Forelimb muscle (tissue), 1 donor: ENCODE measurements around the gene RASA4. TPM values are rescaled to one million over a fixed set of nuclear protein-coding genes. Genes with fewer than 3 reads are reported as not detected.
"Not testable (repeated sequence)": the region's sequence is repeated elsewhere in the genome, so short reads cannot be mapped to it uniquely, and the experiment has no call there.

Source experiments
- DNase-seq: peaks from one replicate; pipeline ENCODE4 v3.0.0-alpha.2; 2013; ENCODE audit warnings: low read depth
- polyA plus RNA-seq: library from polyadenylated mRNA; unstranded; fragments of 120-200 nt; gene quantifications from one replicate; pipeline ENCODE4 v1.2.1, GENCODE V29; 2013; ENCODE audit not compliant: insufficient read length

RASA4 gene
- polyA plus RNA-seq, 1 donor = 38.6 TPM

DNA sequence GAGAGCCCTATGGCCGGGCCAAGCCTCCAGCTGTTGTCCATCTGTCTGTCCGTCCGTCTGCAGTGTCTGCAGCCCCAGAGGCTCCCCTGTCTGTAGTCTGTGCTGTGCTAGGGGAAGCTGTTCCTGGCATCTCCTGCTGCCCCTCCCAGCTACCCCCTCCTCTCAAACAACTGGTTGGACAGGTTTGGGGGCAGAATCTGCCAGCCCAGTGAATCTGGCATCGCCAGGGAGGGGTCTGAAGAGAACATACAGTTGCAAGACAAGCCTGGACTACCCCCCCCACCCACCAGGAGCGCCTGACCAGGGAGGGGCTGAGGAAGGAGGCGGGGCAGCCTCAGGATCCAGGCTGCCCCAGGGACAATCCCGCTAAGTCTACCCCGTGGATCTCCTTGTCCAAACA lies 73.0 kb downstream of the RASA4 start, which contains the start of gene UPK3BL2:
TSS of gene UPK3BL2 (minus strand) at position 101 of the 400 bp plus-strand sequence. CDS start at position 41, 60 bp downstream.
- DNase-seq = not testable (repeated sequence)

GRCh38 chr7:102542771-102543170 lies 73.8 kb downstream of the RASA4 start:
- DNase-seq = not testable (repeated sequence)

DNA sequence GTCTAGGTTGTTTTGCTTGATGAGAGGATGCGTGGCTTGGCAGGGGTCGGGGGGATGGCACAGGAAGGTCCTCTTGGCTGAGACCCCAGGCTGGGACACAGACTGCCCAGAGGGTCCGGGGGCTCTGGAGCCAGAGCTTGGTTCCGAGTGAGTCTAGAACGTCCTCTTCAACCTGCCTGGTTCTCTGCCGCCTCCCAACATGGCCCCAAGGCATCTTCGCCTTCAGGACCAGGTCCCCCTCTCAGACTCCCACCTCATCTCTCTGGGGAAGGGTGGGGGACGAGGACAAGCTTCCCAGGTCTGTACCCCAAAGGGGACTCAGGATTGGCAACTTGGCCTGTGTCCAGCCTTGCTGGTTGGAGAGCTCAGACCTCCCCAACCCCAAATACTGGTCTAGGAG lies 74.5 kb downstream of the RASA4 start:
- DNase-seq = not testable (repeated sequence)

GRCh38 chr7:102540604-102541003 lies 76.0 kb downstream of the RASA4 start:
- not testable (repeated sequence) for DNase-seq

DNA sequence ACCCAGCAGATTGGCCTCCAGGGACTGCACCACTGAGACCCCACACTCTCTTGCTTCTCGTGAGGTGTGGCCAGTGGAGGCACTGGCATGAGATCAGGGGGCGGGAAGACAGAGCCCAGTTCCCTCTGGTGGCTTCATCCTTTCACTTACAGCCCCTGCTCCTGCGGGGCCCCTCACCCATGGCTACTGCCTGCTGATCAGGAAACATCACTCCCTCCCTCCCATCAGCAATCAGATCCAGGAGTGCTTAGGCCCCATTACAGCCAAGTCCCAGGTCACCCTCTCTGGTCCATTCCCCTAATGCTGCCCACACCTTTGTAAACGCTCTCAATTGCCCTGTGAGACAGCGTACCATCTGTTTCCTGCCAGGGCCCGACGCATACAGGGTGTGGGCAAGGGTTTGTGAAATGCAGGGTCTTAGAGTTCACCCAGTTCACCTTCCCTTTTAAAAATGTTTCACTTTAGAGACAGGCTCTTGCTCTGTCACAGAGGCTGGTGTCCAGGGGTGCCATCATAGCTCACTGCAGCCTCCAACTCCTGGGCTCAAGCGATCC lies 81.4 kb downstream of the RASA4 start:
- DNase-seq = not testable (repeated sequence)

- DNase-seq = not testable (repeated sequence)
These were observed 84.4 kb downstream of the RASA4 start for GRCh38 chr7:102532127-102532526.

- not testable (repeated sequence) for DNase-seq
These were observed 85.0 kb downstream of the RASA4 start for GRCh38 chr7:102531583-102531982.

DNA sequence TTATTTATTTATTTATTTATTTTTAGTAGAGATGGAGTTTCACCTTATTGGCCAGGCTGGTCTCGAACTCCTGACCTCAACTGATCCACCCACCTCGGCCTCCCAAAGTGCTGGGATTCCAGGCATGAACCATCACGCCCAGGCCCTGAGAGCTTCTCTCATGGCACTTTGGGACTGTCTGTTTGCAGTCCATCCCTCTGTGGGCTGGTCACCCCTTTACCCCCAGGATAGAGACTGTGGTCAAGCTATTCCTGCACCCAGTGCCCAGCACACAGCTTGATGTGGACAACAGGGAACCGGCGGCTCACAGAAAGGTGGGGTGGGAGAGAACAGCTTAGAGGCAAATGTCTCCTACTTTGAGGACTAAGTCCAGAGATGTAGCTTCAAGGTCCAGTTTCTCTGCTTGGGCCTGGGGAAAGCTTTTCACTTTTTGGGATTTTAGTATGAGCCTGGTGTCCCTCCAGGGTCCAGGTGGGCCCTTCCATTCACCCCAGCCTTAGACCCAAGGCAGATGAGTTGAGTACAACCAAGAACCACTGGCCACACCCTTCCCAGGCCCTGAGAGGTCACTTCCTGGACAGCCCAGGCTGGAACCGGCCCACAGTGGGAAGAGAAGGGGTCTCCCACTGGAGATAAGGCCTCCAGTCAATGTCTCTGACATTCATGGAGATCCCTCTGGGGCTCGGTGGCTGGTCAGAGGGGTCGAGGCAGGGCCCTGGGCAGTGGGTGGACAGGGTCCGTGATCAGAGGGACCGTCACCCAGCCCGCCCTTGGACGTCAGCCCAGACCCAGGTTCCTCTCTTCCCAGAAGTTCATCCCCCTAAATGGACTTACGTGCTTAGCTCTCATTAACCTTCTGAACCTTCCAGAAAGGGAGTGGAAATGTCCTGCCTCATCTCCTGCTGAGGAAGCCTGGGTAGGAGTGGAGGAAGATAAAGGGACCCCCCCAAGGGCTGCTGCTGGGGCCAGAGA lies 88.4 kb downstream of the RASA4 start:
- not testable (repeated sequence) for DNase-seq

DNA sequence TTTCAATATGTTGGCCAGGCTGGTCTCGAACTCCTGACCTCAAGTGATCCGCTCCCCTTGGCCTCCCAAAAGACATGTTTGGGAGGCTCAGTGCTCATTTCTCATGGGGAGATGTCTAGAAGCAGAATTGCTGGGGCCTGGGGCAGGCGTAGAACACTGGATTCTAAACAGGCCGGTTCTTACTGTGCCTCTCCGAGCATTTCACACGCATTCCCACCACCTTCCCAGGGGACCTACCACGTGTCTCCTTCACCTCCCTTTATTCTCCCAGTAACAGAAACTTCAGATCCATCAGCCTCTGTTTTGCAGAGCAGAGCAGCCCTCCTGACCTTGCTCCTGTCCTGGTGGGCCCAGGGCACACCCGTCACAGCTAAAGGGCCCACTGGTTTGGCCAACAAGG lies 89.4 kb downstream of the RASA4 start:
- DNase-seq = not testable (repeated sequence)

DNA sequence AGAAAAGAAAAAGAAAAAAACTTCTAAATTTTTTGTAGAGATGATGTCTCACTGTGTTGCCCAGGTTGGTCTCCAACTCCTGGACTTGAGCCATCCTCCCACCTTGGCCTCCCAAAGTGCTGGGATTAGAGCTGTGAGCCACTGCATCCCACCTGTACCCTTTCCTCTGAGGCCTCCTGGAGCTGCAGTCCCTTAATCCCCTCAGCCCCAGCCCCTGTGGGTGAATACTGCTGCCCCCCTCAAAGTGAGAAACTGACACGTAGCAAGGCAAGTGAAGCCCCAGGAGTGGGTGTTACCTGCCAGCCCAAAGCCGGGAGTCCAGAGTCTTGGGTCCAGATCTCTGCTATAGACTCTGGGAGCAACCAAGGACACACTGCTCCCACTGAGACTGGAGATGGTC lies 91.8 kb downstream of the RASA4 start:
- DNase-seq = not testable (repeated sequence)

Other genes starting within 250 kb of the RASA4 start
- 27.4 TPM for gene PRKRIP1, start 220.4 kb downstream of the RASA4 start, polyA plus RNA-seq
- gene ORAI2, start 183.2 kb downstream of the RASA4 start, polyA plus RNA-seq = 7.4 TPM
- gene ALKBH4, start 151.9 kb downstream of the RASA4 start, polyA plus RNA-seq = 7.9 TPM
- 10.2 TPM for gene LRWD1, start 151.8 kb downstream of the RASA4 start, polyA plus RNA-seq
- 28.0 TPM for gene POLR2J, start 137.8 kb downstream of the RASA4 start, polyA plus RNA-seq
- 20.7 TPM for gene RASA4B, start 99.0 kb downstream of the RASA4 start, polyA plus RNA-seq
- 13.4 TPM for gene UPK3BL2, start 73.1 kb downstream of the RASA4 start, polyA plus RNA-seq
- 7.4 TPM for gene SPDYE2, start 65.5 kb downstream of the RASA4 start, polyA plus RNA-seq
- gene POLR2J3, start 44.2 kb downstream of the RASA4 start, polyA plus RNA-seq = 60.3 TPM
- gene UPK3BL1, start 26.0 kb upstream of the RASA4 start, polyA plus RNA-seq = 9.8 TPM
- 2.7 TPM for gene SPDYE2B, start 33.6 kb upstream of the RASA4 start, polyA plus RNA-seq
- gene POLR2J2, start 54.9 kb upstream of the RASA4 start, polyA plus RNA-seq = 2.7 TPM
- 5.1 TPM for gene FAM185A, start 132.2 kb upstream of the RASA4 start, polyA plus RNA-seq